Lower leg skin (tissue), 4 donors: Measurements from ENCODE around the gene NSD1. TPM values are rescaled to one million over a fixed set of nuclear protein-coding genes. Genes with fewer than 3 reads are reported as not detected.

Source experiments
- DNase-seq, 2 donors: peaks; one replicate each; pipeline ENCODE4 v3.0.0-alpha.2; 2019; ENCODE audit warnings: low spot score in 2 of 2
- H3K4me3 ChIP-seq: fragments of 200-600 bp; sonication (generic); 2 replicates; pipeline ENCODE4 v1.5.1; 2017; ENCODE audit warnings: mild to moderate bottlenecking, low read depth; ENCODE audit not compliant: poor library complexity, severe bottlenecking
- POLR2A ChIP-seq, 2 donors: fragments of 450-650 bp; IDR thresholded peaks; one replicate each; pipeline ENCODE4 v1.6.1; 2016 to 2017; ENCODE audit warnings: antibody characterized with exemption in 2 of 2, mild to moderate bottlenecking in 1 of 2, moderate library complexity in 1 of 2
- WGBS, 2 donors: methylation state at CpG; one replicate each; pipeline ENCODE4 v1.1.5; 2018; 5-methylcytosine and 5-hydroxymethylcytosine counted together
- intact Hi-C: fragments of 100-400 bp; cut with DNase I; formaldehyde crosslinking; loops from one replicate; pipeline ENCODE4 v1.15.0; 2023; ENCODE audit warnings: low total_unique reads
- total RNA-seq, 4 donors: library from RNA; depleted of rRNA; stranded (reverse); fragments of >200 nt; gene quantifications; one replicate each; pipeline ENCODE4 v1.1.0, GENCODE V29; 2016
- TF ChIP-seq, protein P1 (sequence below), 3 donors: fragments of 450-650 bp; IDR thresholded peaks; one replicate each; pipeline ENCODE4 v1.5.1; 2016; ENCODE audit warnings: antibody characterized with exemption in 3 of 3, mild to moderate bottlenecking in 3 of 3, moderate library complexity in 2 of 3

The NSD1 gene
- total RNA-seq, 4 donors from 2014 or later = 25.1 to 36.8 (median 34.2) TPM

DNA sequence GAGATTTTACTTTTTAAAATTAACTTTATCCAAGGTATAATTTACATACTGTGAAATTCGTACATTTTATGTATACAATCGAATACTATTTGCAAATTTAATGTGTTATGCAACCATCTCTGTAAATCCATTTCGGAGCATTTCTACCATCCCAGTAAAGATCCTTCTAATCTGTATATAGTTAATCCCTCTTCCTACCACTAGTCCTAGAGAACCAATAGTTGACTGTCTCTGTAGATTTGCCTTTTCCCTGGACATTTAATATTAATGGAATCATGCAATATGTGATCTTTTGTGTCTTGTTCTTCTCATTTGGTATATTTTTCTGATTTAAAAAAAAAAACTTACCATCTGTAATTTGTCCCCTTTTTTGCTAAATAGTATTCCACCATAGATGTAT is 95.2 kb downstream of the NSD1 start:
- TF ChIP-seq, protein P1, sequence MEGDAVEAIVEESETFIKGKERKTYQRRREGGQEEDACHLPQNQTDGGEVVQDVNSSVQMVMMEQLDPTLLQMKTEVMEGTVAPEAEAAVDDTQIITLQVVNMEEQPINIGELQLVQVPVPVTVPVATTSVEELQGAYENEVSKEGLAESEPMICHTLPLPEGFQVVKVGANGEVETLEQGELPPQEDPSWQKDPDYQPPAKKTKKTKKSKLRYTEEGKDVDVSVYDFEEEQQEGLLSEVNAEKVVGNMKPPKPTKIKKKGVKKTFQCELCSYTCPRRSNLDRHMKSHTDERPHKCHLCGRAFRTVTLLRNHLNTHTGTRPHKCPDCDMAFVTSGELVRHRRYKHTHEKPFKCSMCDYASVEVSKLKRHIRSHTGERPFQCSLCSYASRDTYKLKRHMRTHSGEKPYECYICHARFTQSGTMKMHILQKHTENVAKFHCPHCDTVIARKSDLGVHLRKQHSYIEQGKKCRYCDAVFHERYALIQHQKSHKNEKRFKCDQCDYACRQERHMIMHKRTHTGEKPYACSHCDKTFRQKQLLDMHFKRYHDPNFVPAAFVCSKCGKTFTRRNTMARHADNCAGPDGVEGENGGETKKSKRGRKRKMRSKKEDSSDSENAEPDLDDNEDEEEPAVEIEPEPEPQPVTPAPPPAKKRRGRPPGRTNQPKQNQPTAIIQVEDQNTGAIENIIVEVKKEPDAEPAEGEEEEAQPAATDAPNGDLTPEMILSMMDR (IDR thresholded peaks at IDR 0.05) = no peak
- TF ChIP-seq POLR2A (IDR thresholded peaks at IDR 0.05) = no peak
- WGBS, 2 donors = 92 to 94% methylated on average over 3 of the region's 3 CpGs
- intact Hi-C loops = no loop called here

DNA sequence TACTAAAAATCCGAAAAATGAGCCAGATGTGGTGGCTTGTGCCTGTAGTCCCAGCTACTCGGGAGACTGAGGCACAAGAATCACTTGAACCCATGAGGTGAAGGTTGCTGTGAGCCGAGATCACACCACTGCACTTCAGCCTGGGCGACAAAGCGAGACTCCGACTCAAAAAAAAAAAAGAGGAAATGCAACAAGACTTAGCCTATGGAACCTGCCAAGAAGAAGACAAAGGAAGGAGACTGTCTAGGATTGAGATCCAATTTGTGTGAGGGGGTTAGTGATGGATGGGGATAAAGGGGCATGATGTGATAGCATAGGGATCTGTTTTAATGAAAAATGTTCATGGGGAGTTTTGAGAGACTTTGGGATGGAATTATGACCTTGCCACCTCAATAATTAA is 97.1 kb downstream of the NSD1 start:
- DNase-seq = no peak
- 92 to 97% methylated on average over 6 of the region's 6 CpGs for WGBS, 2 donors
- no peak for TF ChIP-seq POLR2A (IDR thresholded peaks at IDR 0.05)
- TF ChIP-seq, protein P1 (IDR thresholded peaks at IDR 0.05) = no peak
- H3K4me3 ChIP-seq = no peak overlapping the region
- intact Hi-C loops = no loop called here

More for the DNA sequence above, 95.2 kb downstream of the NSD1 start:
- H3K4me3 ChIP-seq = no peak overlapping the region
- DNase-seq = no peak

- intact Hi-C loops = no loop called here
- TF ChIP-seq, protein P1 (IDR thresholded peaks at IDR 0.05) = no peak
- no peak for TF ChIP-seq POLR2A (IDR thresholded peaks at IDR 0.05)
- H3K4me3 ChIP-seq = no peak overlapping the region
- DNase-seq = no peak
- 93 to 95% methylated on average over 11 of the region's 11 CpGs for WGBS, 2 donors
Measured at GRCh38 chr5:177231479-177232250, 98.1 kb downstream of the NSD1 start.

- DNase-seq = no peak
- intact Hi-C loops = no loop called here
- H3K4me3 ChIP-seq = no peak overlapping the region
- 45 to 52% methylated on average over 4 of the region's 4 CpGs for WGBS, 2 donors
- TF ChIP-seq, protein P1 (IDR thresholded peaks at IDR 0.05) = no peak
- TF ChIP-seq POLR2A (IDR thresholded peaks at IDR 0.05) = no peak
Measured at GRCh38 chr5:177232358-177232757, 98.8 kb downstream of the NSD1 start.

GRCh38 chr5:177232761-177233160 is 99.2 kb downstream of the NSD1 start:
- TF ChIP-seq POLR2A (IDR thresholded peaks at IDR 0.05) = no peak
- TF ChIP-seq, protein P1 (IDR thresholded peaks at IDR 0.05) = no peak
- 67 to 86% methylated on average over 1 of the region's 1 CpG for WGBS, 2 donors
- no peak for DNase-seq
- H3K4me3 ChIP-seq = no peak overlapping the region
- intact Hi-C loops = no loop called here

GRCh38 chr5:177233206-177233605 is 99.6 kb downstream of the NSD1 start:
- no peak overlapping the region for H3K4me3 ChIP-seq
- no peak for DNase-seq
- WGBS, 2 donors = 34 to 45% methylated on average over 4 of the region's 4 CpGs
- intact Hi-C loops = no loop called here
- TF ChIP-seq POLR2A (IDR thresholded peaks at IDR 0.05) = no peak
- TF ChIP-seq, protein P1 (IDR thresholded peaks at IDR 0.05) = no peak
